HUES64 (cell line): ENCODE data around the gene OBSCN.

Experiments used
- H3K27ac ChIP-seq: 2 replicates; pipeline ENCODE4 v1.7.0; 2013; ENCODE audit warnings: low read depth, low read length, inconsistent platforms
- H3K27me3 ChIP-seq: 2 replicates; pipeline ENCODE4 v1.6.1; 2013; ENCODE audit warnings: mild to moderate bottlenecking, low read length; ENCODE audit not compliant: insufficient read depth
- H3K36me3 ChIP-seq: 2 replicates; pipeline ENCODE4 v1.6.1; 2013; ENCODE audit warnings: mild to moderate bottlenecking, low read length; ENCODE audit not compliant: insufficient read depth
- H3K4me1 ChIP-seq: 2 replicates; pipeline ENCODE4 v1.6.1; 2013; ENCODE audit warnings: mild to moderate bottlenecking, low read length, moderate library complexity; ENCODE audit not compliant: insufficient read depth
- H3K4me3 ChIP-seq: 2 replicates; pipeline ENCODE4 v1.5.1; 2013; ENCODE audit warnings: mild to moderate bottlenecking, low read length, moderate library complexity
- H3K9ac ChIP-seq: 2 replicates; pipeline ENCODE4 v1.6.1; 2013; ENCODE audit warnings: mild to moderate bottlenecking, low read depth, low read length
- H3K9me3 ChIP-seq: 2 replicates; pipeline ENCODE4 v1.6.1; 2013; ENCODE audit warnings: low read depth, low read length; ENCODE audit not compliant: insufficient read depth
- WGBS: fragments of 150-250, 120-280 bp; methylation state at CpG from one replicate; pipeline ENCODE4 v1.1.7; 2013; ENCODE audit warnings: missing lambda C conversion rate; 5-methylcytosine and 5-hydroxymethylcytosine counted together

OBSCN gene

DNA sequence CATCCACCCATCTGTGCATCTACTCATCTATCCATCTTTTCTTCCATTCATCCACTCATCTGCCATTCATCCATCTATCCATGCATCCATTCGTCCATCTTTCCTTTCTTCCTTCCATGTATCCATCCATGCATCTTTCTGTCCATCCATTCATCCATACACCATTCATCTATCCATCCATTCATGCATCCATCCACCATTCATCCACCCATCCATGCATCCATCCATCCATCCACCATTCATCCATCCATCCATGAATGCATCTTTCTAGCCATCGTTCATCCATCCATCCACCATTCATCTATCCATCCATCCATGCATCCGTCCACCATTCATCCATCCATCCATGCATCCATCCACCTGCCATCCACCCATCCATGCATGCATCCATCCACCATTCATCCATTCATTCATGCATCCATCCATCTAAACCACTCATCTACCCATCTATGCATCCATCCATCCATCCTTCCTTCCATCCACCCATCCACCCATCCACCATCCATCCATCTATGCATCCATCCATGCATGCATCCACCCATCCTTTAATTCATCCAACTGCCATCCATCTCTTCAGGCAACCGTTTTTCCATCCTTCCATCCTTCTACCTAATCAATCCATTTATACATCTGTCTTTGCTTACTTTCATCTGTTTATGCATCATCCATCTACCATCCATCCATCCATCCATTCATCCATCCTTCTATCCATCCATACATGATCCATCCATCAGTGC is 111.7 kb downstream of the OBSCN start:
- WGBS, result 92% methylated on average over 4 of the region's 4 CpGs
- H3K27ac ChIP-seq, result no peak overlapping the region
- no peaks in the 10 kb centered on the region for H3K9me3 ChIP-seq
- H3K4me1 ChIP-seq, result no peaks in the 10 kb centered on the region
- no peak overlapping the region for H3K4me3 ChIP-seq
- no peak overlapping the region for H3K9ac ChIP-seq
- no peaks in the 10 kb centered on the region for H3K27me3 ChIP-seq
- H3K36me3 ChIP-seq, result peaks cover 55% of the 10 kb centered on the region

GRCh38 chr1:228320394-228320793 is 112.5 kb downstream of the OBSCN start:
- 94% methylated on average over 3 of the region's 3 CpGs for WGBS
- Histone ChIP-seq H3K36me3 (peaks cover 62% of the 10 kb centered on the region), H3K27me3 (no peaks in the 10 kb centered on the region)

GRCh38 chr1:228321435-228321834 is 113.6 kb downstream of the OBSCN start:
- Histone ChIP-seq H3K9ac (no peak overlapping the region), H3K4me3 (no peak overlapping the region), H3K9me3 (no peaks in the 10 kb centered on the region), H3K36me3 (peaks cover 67% of the 10 kb centered on the region), H3K27ac (no peak overlapping the region), H3K4me1 (no peaks in the 10 kb centered on the region), H3K27me3 (no peaks in the 10 kb centered on the region)
- 96% methylated on average over 11 of the region's 11 CpGs for WGBS

More at GRCh38 chr1:228320394-228320793, 112.5 kb downstream of the OBSCN start:
- Histone ChIP-seq H3K9me3 (no peaks in the 10 kb centered on the region), H3K9ac (no peak overlapping the region), H3K4me3 (no peak overlapping the region), H3K4me1 (no peaks in the 10 kb centered on the region), H3K27ac (no peak overlapping the region)

DNA sequence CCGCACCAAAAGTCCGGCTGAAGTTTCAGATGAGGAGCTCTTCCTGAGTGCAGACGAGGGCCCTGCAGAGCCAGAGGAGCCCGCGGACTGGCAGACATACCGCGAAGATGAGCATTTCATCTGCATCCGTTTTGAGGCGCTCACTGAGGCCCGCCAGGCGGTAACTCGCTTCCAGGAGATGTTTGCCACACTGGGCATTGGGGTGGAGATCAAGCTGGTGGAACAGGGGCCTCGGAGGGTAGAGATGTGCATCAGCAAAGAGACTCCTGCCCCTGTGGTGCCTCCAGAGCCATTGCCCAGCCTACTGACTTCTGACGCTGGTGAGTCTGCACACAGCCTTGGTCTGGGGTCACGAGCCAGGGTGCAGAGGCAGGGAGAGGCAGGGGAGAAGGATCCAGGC is 114.1 kb downstream of the OBSCN start:
- Histone ChIP-seq H3K4me3 (no peak overlapping the region), H3K27ac (no peak overlapping the region), H3K27me3 (no peaks in the 10 kb centered on the region), H3K9me3 (no peaks in the 10 kb centered on the region), H3K4me1 (no peaks in the 10 kb centered on the region), H3K36me3 (peaks cover 69% of the 10 kb centered on the region), H3K9ac (no peak overlapping the region)
- 96% methylated on average over 15 of the region's 15 CpGs for WGBS

GRCh38 chr1:228323401-228323800 is 115.6 kb downstream of the OBSCN start:
- no peak overlapping the region for H3K4me3 ChIP-seq
- 94% methylated on average over 9 of the region's 9 CpGs for WGBS

DNA sequence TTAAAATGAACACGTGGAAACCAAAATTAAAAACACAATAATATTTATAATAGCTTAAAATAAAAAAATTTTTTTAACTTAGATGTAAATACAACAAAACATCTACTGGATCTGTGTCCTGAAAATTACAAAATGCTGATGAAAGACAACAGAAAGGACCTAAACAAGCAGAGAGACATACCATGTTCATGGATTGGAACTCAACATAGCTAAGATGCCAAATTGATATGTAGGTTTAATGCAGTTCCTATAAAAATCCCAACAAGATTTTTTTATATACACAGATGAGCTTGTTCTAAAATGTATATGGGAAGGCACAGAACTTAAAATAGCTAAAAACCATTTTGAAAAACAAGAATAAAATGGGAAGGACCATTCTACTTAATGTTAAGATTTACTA is 117.4 kb downstream of the OBSCN start:
- H3K27ac ChIP-seq, result no peak overlapping the region
- H3K4me1 ChIP-seq, result no peaks in the 10 kb centered on the region
- no peak overlapping the region for H3K4me3 ChIP-seq
- no peak overlapping the region for H3K9ac ChIP-seq
- WGBS, result no CpG with 5 or more reads among the region's 1 CpG
- H3K9me3 ChIP-seq, result no peaks in the 10 kb centered on the region
- no peaks in the 10 kb centered on the region for H3K27me3 ChIP-seq
- H3K36me3 ChIP-seq, result peaks cover 54% of the 10 kb centered on the region

More at GRCh38 chr1:228323401-228323800, 115.6 kb downstream of the OBSCN start:
- Histone ChIP-seq H3K27ac (no peak overlapping the region), H3K9ac (no peak overlapping the region), H3K36me3 (peaks cover 69% of the 10 kb centered on the region), H3K4me1 (no peaks in the 10 kb centered on the region), H3K9me3 (no peaks in the 10 kb centered on the region), H3K27me3 (no peaks in the 10 kb centered on the region)

GRCh38 chr1:228329887-228330286 is 122.0 kb downstream of the OBSCN start:
- Histone ChIP-seq H3K36me3 (peaks cover 27% of the 10 kb centered on the region; the same call in 1 of the 2 replicates), H3K27me3 (no peaks in the 10 kb centered on the region), H3K9ac (no peak overlapping the region), H3K4me1 (no peaks in the 10 kb centered on the region), H3K9me3 (no peaks in the 10 kb centered on the region), H3K27ac (no peak overlapping the region), H3K4me3 (no peak overlapping the region)
- 91% methylated on average over 2 of the region's 2 CpGs for WGBS

DNA sequence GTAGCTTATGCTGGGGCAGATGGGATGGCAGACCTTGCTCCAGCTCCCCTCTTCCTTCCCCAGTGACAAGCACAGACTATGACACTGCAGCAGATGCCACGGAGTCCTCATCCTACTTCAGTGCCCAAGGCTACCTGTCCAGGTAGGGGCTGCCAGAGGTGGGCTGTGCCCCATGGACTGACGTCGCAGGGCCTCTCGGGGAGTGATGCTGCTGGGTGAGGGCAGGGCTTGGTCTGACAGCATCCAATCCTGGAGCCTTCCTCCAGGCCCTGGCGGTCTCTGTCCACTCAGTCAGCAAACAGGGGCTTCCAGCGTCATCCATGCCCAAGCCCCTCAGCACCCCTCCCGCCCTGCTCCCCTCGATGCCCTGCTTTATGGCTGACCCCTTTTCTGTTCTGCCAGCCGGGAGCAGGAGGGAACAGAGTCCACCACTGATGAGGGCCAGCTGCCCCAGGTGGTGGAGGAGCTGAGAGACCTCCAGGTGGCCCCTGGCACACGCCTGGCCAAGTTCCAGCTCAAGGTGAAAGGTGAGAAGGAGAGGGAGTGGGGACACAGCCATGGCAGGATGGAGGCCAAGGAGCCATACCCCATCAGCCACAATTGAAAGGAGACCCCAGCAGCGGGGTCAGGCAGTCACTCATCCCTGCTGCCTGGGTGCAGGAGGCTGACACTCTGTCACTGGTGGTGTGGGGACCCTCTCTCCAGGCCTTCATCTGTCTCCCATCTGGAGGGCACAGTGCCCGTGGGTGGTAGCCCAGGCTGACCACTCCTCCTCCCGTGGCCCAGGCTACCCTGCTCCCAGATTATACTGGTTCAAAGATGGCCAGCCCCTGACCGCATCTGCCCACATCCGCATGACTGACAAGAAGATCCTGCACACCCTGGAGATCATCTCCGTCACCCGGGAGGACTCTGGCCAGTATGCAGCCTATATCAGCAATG is 125.2 kb downstream of the OBSCN start:
- Histone ChIP-seq H3K36me3 (peaks cover 17% of the 10 kb centered on the region; the same call in 1 of the 2 replicates), H3K4me1 (no peaks in the 10 kb centered on the region), H3K27ac (no peak overlapping the region), H3K27me3 (no peaks in the 10 kb centered on the region), H3K9me3 (no peaks in the 10 kb centered on the region), H3K9ac (no peak overlapping the region), H3K4me3 (no peak overlapping the region)
- WGBS, result 95% methylated on average over 17 of the region's 17 CpGs

DNA sequence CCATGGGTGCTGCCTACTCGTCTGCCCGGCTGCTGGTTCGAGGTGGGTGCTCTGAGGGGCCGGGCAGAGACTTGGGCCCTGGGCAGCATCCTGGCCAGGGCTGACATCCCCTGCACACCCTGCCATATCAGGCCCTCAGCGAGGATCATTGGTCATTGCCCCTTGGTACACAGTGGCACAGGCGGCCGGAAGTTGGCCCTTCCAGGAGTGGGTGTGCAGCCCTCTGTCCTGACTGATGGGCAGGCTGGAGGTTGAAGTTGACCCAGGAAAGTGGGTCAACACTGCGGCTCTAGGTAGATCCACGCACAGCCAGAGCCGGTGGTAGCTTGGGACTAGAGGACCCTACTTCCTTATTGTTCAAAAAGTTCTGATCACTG is 125.9 kb downstream of the OBSCN start:
- peaks cover 20% of the 10 kb centered on the region; the same call in 1 of the 2 replicates for H3K36me3 ChIP-seq
- H3K4me1 ChIP-seq, result no peaks in the 10 kb centered on the region
- H3K9ac ChIP-seq, result no peak overlapping the region
- WGBS, result 95% methylated on average over 10 of the region's 10 CpGs
- H3K27ac ChIP-seq, result no peak overlapping the region
- H3K9me3 ChIP-seq, result no peaks in the 10 kb centered on the region
- H3K27me3 ChIP-seq, result no peaks in the 10 kb centered on the region
- H3K4me3 ChIP-seq, result no peak overlapping the region

- H3K4me1 ChIP-seq, result no peaks in the 10 kb centered on the region
- no peaks in the 10 kb centered on the region for H3K27me3 ChIP-seq
- whole genome bisulfite sequencing, result 95% methylated on average over 22 of the region's 22 CpGs
- no peak overlapping the region for H3K27ac ChIP-seq
- peaks cover 25% of the 10 kb centered on the region for H3K36me3 ChIP-seq
- no peaks in the 10 kb centered on the region for H3K9me3 ChIP-seq
- H3K4me3 ChIP-seq, result no peak overlapping the region
- no peak overlapping the region for H3K9ac ChIP-seq
Measured at GRCh38 chr1:228334226-228334935, 126.5 kb downstream of the OBSCN start.

GRCh38 chr1:228334954-228335353 is 127.1 kb downstream of the OBSCN start:
- H3K4me3 ChIP-seq, result no peak overlapping the region
- no peaks in the 10 kb centered on the region for H3K4me1 ChIP-seq
- no peaks in the 10 kb centered on the region for H3K9me3 ChIP-seq
- peaks cover 28% of the 10 kb centered on the region for H3K36me3 ChIP-seq
- 97% methylated on average over 14 of the region's 18 CpGs for WGBS
- H3K27me3 ChIP-seq, result no peaks in the 10 kb centered on the region
- H3K27ac ChIP-seq, result no peak overlapping the region
- H3K9ac ChIP-seq, result no peak overlapping the region
